ENCODE data around the gene SYNGR3.
"Not testable (repeated sequence)": the region's sequence is repeated elsewhere in the genome, so short reads cannot be mapped to it uniquely, and the experiment has no call there.

The SYNGR3 gene

GRCh38 chr16:2009164-2009711 is 19.5 kb downstream of the SYNGR3 start:
- no peak for DNase-seq

DNA sequence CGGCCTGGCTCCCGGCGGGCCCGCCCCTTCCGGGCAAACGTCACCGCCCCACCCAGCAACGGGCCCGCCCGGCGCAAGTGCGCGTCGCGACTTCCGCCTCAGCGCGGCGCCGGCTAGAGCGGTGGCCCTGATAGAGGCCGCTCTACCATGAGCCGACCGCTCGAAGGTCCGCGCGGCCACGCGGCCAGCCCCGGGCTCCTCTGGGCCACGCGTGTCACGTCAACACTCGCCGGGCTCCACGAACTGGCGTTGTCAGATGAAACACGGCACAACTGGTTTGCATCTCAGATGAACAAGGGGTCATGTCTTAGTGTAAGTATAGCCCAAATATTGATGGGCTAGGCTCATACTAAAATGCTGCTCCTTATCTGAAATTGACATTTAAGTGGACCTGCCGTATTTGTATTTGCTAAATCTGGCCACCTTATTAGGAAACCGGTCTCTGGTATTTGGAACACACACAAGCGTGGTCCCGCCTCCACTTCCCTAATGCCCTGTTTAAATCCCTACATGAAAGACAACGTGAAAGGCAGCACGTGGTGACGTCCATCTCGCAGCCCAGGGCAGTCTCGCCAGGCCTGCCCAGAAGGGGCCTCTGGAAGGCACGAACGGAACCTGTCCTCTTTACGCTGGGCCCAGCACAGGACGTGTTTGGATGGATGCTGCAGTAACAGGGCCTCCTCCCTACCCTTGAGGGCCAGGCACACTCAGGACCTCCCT is 20.2 kb downstream of the SYNGR3 start, which contains the start of gene ZNF598:
TSS of gene ZNF598 (minus strand) at position 31 of the 720 bp plus-strand sequence.
- DNase-seq: peak; percentile 90

DNA sequence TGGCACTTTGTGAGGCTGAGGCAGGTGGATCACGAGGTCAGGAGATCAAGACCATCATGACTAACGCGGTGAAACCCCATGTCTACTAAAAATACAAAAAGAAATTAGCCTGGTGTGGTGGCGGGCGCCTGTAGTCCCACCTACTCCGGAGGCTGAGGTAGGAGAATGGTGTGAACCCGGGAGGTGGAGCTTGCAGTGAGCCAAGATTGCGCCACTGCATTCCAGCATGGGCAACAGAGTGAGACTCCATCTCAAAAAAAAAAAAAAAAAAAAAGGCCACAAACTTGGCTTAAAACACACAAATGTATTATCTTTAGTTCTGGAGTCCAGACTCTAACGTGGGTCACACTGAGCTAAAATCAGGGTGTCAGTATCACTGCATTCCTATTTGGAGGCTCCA is 22.0 kb downstream of the SYNGR3 start:
- not testable (repeated sequence) for DNase-seq

GRCh38 chr16:2013527-2013926 is 23.8 kb downstream of the SYNGR3 start:
- no peak for DNase-seq

DNA sequence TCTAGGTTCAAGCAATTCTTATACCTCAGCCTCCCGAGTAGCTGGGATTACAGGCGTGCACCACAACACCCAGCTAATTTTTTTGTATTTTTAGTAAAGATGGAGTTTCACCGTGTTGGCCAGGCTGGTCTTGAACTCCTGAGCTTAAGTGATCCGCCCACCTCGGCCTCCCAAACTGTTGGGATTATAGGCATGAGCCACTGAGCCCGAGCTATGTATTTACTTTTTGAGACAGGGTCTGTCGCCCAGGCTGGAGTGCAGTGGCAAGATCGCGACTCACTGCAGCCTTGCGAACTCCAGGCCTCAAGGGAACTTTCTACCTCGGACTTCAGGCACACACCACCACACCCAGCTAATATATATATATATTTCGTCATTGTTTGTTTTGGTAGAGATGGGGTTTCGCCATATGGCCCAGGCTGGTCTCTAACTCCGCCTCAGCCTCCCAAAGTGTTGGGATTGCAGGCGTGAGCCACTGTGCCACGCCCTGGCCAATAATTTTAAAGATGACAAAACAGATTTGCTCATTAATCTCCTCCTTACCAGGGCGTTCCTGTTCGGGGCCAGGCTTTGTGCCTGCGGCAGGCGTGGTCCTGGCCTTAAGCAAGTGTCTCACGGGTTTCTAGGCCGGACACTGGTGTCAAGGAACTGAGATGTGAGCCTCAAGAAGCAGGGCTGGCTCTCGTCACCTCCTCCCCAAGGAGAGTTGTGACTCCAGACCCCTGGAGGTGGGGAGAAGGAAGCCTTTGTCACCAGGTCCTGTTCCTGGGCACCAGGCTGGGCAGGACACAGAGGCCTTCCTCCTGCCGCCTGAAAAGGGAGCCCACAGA is 25.6 kb downstream of the SYNGR3 start:
- DNase-seq: no peak

DNA sequence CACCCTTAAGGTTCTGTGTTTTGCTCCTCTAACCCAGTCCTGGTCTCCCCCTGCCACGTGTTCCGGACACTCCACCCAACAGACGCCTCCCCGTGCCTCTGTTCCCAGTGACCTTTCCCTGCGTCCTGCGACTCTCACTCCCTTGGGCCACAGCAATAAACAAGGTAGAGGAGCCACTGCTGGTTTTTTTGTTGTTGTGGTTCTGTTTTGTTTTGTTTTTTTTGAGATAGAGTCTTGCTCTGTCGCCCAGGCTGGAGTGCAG is 26.1 kb downstream of the SYNGR3 start:
- DNase-seq: no peak

DNA sequence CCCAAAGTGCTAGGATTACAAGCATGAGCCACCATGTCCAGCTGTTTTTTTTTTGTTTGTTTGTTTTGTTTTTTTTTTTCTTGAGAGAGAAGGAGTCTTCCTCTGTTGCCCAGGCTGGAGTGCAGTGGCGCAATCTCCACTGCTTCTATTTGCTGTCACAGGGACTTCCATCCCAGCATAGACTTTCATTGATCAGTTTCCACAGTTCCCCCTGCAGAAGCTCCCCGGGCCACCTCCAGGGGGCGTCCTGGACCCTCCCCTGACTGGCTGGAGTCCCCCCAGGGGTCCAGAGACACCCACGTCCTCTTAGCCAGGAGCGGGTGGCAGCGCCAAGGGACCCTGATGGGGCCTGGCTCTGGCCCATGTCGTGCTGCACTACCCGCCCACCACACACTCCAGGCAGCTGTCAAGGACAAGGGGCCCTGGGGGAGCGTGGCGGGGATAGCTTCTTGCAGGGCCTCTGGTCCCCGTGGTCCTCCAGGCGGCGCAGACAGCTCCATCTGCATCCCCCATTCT is 26.7 kb downstream of the SYNGR3 start:
- no peak for DNase-seq

DNA sequence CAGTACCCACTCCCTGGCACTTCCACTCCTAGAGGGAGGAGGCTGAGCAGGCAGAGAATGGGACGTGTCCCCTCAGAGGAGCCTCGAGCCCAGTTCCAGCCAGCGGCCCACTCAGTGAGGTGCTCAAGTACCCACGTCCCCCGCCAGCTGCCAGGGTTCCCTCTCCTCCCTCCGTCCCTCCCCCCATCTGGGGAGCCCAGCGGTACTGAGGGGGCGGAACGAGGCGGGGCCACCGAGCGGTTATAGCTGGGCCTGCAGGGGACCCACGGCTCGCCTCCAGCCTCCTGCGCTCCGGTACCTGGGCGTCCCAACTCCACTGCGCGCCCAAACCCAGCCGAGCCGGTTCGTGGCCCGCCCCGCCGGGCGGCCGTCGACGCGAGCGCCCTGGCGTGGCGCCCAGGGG is 29.7 kb downstream of the SYNGR3 start, which contains the start of gene NPW:
TSS of gene NPW (plus strand) at position 268 of the 403 bp plus-strand sequence.
- DNase-seq: no peak

DNA sequence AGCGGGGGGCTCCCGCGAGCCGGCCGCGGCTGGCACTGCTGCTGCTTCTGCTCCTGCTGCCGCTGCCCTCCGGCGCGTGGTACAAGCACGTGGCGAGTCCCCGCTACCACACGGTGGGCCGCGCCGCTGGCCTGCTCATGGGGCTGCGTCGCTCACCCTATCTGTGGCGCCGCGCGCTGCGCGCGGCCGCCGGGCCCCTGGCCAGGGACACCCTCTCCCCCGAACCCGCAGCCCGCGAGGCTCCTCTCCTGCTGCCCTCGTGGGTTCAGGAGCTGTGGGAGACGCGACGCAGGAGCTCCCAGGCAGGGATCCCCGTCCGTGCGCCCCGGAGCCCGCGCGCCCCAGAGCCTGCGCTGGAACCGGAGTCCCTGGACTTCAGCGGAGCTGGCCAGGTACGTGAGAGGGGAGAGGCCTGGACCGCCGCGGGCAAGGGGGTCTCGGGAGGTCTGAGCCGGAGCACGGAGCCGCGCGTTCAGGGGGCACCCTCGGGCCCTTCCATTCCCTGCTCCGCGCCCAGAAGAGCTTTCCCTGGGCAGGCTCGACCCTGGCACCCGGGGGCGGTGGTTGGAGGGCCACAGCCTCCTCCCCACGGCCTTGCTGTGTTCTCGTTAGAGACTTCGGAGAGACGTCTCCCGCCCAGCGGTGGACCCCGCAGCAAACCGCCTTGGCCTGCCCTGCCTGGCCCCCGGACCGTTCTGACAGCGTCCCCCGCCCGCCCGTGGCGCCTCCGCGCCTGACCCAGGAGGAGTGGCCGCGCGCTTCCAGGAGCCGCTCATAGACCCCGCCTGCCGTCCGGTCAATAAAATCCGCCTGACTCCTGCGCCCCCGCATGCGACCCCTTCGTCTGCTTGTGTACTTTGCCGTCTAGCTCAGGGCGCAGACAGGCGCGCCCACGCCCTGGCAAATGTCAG is 30.4 kb downstream of the SYNGR3 start:
- no peak for DNase-seq

GRCh38 chr16:2022723-2023091 is 32.9 kb downstream of the SYNGR3 start:
- no peak for DNase-seq

GRCh38 chr16:2023092-2024031 is 33.6 kb downstream of the SYNGR3 start:
- DNase-seq: peak; percentile 92

DNA sequence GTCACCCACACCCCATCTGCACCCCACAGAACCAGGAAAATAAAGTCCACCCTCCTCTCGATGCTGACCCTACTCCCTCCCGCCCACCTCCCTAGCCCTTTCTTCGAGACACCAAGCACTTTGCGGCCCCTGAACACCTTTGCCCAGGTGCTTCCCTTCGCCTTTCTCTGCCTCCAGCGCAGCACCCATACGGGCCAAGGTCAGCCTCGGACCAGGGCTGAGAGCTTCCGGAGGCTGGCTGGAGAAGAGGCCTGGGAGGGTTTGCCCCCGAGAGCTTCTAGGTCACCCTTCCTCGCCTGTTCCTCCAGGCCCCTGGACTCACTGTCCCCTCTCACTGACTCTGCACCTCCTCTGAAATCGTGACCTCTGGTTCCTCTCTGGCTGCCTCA is 34.3 kb downstream of the SYNGR3 start:
- no peak for DNase-seq

DNA sequence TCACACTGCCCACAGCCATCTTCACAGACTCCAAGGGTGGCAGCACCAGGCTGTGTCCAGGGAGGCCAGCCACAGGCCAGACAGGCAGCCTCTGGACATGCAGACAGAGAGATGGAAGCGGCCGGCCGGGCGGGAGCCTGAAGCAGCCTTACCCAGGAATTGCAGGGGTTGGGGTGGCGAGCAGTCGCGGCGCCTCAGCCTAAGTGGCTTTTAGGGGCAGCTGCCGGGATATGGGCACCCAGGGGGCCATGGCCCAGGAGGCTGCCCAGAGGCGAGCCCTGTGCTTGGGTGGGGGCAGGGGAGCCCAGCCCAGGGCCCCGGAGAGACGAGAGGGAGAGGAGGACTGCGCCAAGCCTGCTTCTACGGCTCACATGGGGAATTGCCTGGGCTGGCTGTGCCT is 35.5 kb downstream of the SYNGR3 start:
- no peak for DNase-seq

DNA sequence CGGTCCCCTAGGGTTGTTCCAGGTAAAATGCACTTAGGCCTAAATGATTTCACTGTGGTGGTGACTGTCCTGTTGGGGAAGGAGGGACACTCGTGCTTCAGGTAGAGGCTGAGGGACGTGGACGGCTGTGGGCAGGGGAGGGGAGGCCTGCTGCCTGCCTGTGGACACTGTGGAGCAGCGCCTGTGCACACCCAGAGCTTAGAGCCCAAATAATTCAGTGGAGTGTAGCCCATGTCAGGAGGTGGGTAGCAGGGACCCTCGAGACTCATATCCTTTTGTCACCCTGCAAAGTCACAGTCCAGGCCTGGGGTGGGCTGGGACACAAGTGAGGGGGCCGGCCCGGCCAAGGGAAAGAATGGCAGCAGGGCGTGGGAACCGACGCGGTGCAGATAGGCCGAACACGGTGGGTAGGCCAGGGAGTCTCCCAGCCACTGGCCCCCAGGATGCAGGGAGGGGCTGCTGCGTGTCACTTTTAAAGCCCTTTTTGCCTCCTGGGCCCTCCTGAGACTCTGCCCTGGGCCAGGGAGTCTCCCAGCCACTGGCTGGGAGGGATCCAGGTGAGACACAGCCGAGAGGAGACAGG is 36.2 kb downstream of the SYNGR3 start:
- no peak for DNase-seq

GRCh38 chr16:2026461-2027023 is 36.8 kb downstream of the SYNGR3 start, which contains the start of gene NHERF2:
TSS of gene NHERF2 (plus strand) at chr16:2026902. CDS start at chr16:2027006, 104 bp downstream.
- no peak for DNase-seq

DNA sequence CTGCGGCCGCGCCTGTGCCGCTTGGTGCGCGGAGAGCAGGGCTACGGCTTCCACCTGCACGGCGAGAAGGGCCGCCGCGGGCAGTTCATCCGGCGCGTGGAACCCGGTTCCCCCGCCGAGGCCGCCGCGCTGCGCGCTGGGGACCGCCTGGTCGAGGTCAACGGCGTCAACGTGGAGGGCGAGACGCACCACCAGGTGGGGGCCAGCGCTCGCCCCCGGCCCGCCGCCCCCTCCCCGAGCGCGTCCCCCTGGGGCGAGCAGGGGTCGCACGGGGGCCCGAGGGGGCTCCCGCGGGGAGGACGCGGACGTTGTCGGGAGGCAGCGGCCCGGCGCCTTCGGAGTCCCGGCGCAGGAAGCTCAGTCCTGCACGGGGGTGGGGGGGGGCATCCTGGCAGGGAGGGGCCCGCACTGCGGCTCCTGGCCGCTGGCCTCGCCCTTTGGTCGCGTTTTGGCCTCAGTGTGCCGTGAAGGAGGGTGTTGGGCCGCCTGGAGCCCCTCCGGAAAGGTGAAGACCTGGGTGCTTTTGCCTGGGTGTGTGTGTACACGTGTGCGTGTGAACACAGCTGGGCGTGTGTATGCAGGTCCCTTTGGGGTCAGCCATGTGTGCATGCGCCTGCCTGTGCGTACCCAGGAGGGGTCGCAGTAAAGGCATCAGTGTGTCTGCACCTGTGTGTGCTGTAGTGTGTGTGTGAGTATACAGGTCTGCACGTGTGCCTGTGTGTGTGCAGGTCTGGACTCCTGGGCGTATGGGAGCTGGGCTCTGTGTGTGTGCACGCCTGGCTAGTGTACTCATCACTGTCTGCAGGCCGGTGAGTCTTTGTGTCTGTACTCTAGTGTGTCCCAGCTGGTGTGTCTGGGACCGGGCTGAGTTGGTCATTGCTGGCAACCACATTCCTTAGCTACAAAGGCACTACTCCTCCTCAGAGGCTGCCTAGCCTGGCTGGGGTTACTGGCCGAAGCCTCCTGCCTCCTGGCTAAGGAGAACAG is 37.5 kb downstream of the SYNGR3 start:
- DNase-seq: no peak

GRCh38 chr16:2028146-2028545 is 38.4 kb downstream of the SYNGR3 start:
- no peak for DNase-seq

DNA sequence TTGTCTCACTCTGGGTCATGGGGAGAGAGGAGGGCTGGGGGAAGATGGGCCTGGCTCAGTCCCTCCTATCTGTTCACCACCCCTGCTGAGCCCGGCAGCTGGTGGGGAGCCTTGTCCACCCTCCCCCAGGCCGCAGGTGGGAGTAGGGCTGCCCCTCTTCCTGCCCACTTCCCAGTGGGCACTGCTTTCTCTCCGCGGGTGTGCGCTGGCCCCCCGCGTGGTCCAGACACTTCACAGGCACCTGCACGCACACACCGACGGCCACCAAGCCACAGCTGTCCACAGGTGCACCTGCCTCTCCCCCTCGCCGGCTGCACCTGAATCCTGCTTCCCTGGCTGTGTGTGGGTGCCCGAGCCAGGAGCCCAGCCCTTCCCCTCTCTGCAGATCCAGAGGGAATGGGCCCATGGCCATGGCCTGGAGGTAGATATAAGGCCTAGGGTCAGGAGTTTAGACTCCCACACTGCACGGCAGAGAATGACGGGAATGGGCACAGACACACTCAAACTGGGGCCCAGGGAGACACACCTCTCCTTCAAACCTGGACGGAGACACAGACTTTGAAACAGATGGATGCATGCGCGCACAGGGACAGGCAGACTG is 39.0 kb downstream of the SYNGR3 start:
- no peak for DNase-seq

- DNase-seq: no peak
These were observed 39.6 kb downstream of the SYNGR3 start for GRCh38 chr16:2029350-2029749.

Measured in midbrain (tissue), 1 donor.